H1 (cell line): Measurements from ENCODE around the gene LCE3E. TPM values are rescaled to one million over a fixed set of nuclear protein-coding genes. Genes with fewer than 3 reads are reported as not detected.

Experiments used
- CTCF ChIA-PET: fragments of 300-600 bp; sonication (Branson Sonifier 250); formaldehyde crosslinking; loops from one replicate; lab custom pipeline; 2021; ENCODE audit not compliant: partially characterized antibody; lab: Charles Lee
- POLR2A ChIA-PET: fragments of 300-600 bp; sonication (Branson Sonifier 250); formaldehyde crosslinking; loops from one replicate; lab custom pipeline; 2021; ENCODE audit warnings: inconsistent platforms; ENCODE audit not compliant: partially characterized antibody; lab: Charles Lee
- DNase-seq, 2 experiments: peaks; one replicate each; pipeline versions ENCODE4 v3.0.0 to v3.0.0-alpha.2; 2010 to 2022; ENCODE audit warnings: low spot score in 2 of 2, low read depth in 1 of 2, mixed read lengths in 1 of 2
- FAIRE-seq: peaks from 2 replicates; lab custom pipeline; 2011; peaks lifted over from hg19 to GRCh38; lab: Jason Lieb, UNC
- H2AFZ ChIP-seq: 2 replicates; pipeline ENCODE4 v1.8.1; 2012; ENCODE audit warnings: low read length, inconsistent platforms
- H2AK5ac ChIP-seq: 2 replicates; pipeline ENCODE4 v1.6.1; 2013; ENCODE audit warnings: low read depth, low read length
- H2BK120ac ChIP-seq: replicated peaks from 2 replicates; pipeline ENCODE3; 2013; ENCODE audit warnings: low read depth, low read length, inconsistent platforms
- H2BK12ac ChIP-seq: 2 replicates; pipeline ENCODE4 v1.6.1; 2013; ENCODE audit warnings: low read depth, low read length
- H2BK15ac ChIP-seq: 2 replicates; pipeline ENCODE4 v1.6.1; 2013; ENCODE audit warnings: low read length
- H2BK20ac ChIP-seq: 2 replicates; pipeline ENCODE4 v1.6.1; 2013; ENCODE audit warnings: low read length
- H2BK5ac ChIP-seq: 2 replicates; pipeline ENCODE4 v1.6.1; 2013; ENCODE audit warnings: low read depth, low read length
- H3K14ac ChIP-seq: 2 replicates; pipeline ENCODE4 v1.6.1; 2013; ENCODE audit warnings: inconsistent platforms; ENCODE audit not compliant: insufficient read length
- H3K18ac ChIP-seq: 2 replicates; pipeline ENCODE4 v1.6.1; 2013; ENCODE audit warnings: low read length; ENCODE audit errors: extremely low read depth
- H3K23ac ChIP-seq: 2 replicates; pipeline ENCODE4 v1.6.1; 2013; ENCODE audit warnings: inconsistent platforms; ENCODE audit not compliant: insufficient read length
- H3K23me2 ChIP-seq: 2 replicates; pipeline ENCODE4 v1.6.1; 2013; ENCODE audit warnings: low read depth, low read length
- H3K27ac ChIP-seq: 2 replicates; pipeline ENCODE4 v1.6.1; 2011; ENCODE audit warnings: low read depth, low read length, inconsistent platforms
- H3K27me3 ChIP-seq, 4 experiments: replicated peaks in 1 of 4; 1 replicate in 1 of 4; 2 replicates in 3 of 4; pipeline versions ENCODE4 v1.6.1 to v1.8.1; 2011 to 2013; ENCODE audit warnings: low read length in 3 of 4, mild to moderate bottlenecking in 3 of 4, inconsistent platforms in 2 of 4, mixed read lengths in 2 of 4, moderate library complexity in 1 of 4; ENCODE audit not compliant: control insufficient read depth in 3 of 4, insufficient read depth in 3 of 4; ENCODE audit errors: extremely low read depth in 1 of 4
- H3K36me3 ChIP-seq, 4 experiments: 2 replicates each; pipeline versions ENCODE4 v1.6.1 to v1.8.1; 2011 to 2013; ENCODE audit warnings: mild to moderate bottlenecking in 4 of 4, low read length in 3 of 4, moderate library complexity in 2 of 4, control low read depth in 1 of 4, inconsistent platforms in 1 of 4; ENCODE audit not compliant: insufficient read depth in 4 of 4, control insufficient read depth in 2 of 4
- H3K4ac ChIP-seq: replicated peaks from 2 replicates; pipeline ENCODE3; 2013; ENCODE audit warnings: low read length, low read depth, mixed read lengths, inconsistent platforms; ENCODE audit not compliant: insufficient read length
- H3K4me1 ChIP-seq, 4 experiments: replicated peaks in 1 of 4; 1 replicate in 1 of 4; 2 replicates in 3 of 4; pipeline versions ENCODE4 v1.6.1 to v1.8.1; 2011 to 2013; ENCODE audit warnings: low read length in 3 of 4, inconsistent platforms in 2 of 4, mixed read lengths in 1 of 4; ENCODE audit not compliant: insufficient read depth in 4 of 4, control insufficient read depth in 3 of 4
- H3K4me2 ChIP-seq, 2 experiments: 2 replicates each; pipeline versions ENCODE4 v1.6.1 to v1.8.1; 2011 to 2013; ENCODE audit warnings: low read depth in 2 of 2, low read length in 2 of 2, control low read depth in 1 of 2, inconsistent platforms in 1 of 2, mild to moderate bottlenecking in 1 of 2; ENCODE audit not compliant: insufficient read depth in 1 of 2
- H3K4me3 ChIP-seq, 4 experiments: fragments of 200-600, 300-600 bp in 1 of 4; sonication (generic), shearing (Covaris generic), sonication (Bioruptor Twin) in 1 of 4; 2 replicates each; pipeline versions ENCODE4 v1.5.1 to v1.8.1; 2011 to 2016; ENCODE audit warnings: low read length in 4 of 4, low read depth in 3 of 4, control low read depth in 2 of 4, inconsistent platforms in 2 of 4, mild to moderate bottlenecking in 2 of 4, mixed read lengths in 1 of 4, moderate library complexity in 1 of 4; ENCODE audit not compliant: insufficient read depth in 2 of 4; ENCODE audit errors: extremely low read depth in 1 of 4
- H3K56ac ChIP-seq: replicated peaks from 2 replicates; pipeline ENCODE3; 2013; ENCODE audit warnings: low read depth, mild to moderate bottlenecking, mixed read lengths, low read length, inconsistent platforms; ENCODE audit not compliant: insufficient read length
- H3K79me1 ChIP-seq: 2 replicates; pipeline ENCODE4 v1.6.1; 2013; ENCODE audit warnings: low read depth, low read length, control low read depth
- H3K79me2 ChIP-seq, 2 experiments: 2 replicates each; pipeline versions ENCODE4 v1.6.1 to v1.8.1; 2012 to 2013; ENCODE audit warnings: low read length in 2 of 2, mild to moderate bottlenecking in 2 of 2, inconsistent platforms in 1 of 2; ENCODE audit not compliant: insufficient read depth in 2 of 2, control insufficient read depth in 1 of 2
- H3K9ac ChIP-seq, 4 experiments: replicated peaks in 1 of 4; 1 replicate in 1 of 4; 2 replicates in 3 of 4; pipeline versions ENCODE4 v1.6.1 to v1.8.1; 2011 to 2013; ENCODE audit warnings: low read depth in 3 of 4, low read length in 3 of 4, control low read depth in 2 of 4, mild to moderate bottlenecking in 2 of 4, moderate library complexity in 2 of 4, inconsistent platforms in 1 of 4; ENCODE audit errors: extremely low read depth in 1 of 4
- H3K9me3 ChIP-seq, 2 experiments: 2 replicates each; pipeline versions ENCODE4 v1.6.1 to v1.8.1; 2012 to 2013; ENCODE audit warnings: mild to moderate bottlenecking in 2 of 2, moderate library complexity in 2 of 2, control low read depth in 1 of 2, inconsistent platforms in 1 of 2, low read depth in 1 of 2, low read length in 1 of 2, mixed read lengths in 1 of 2; ENCODE audit not compliant: insufficient read depth in 2 of 2
- H4K20me1 ChIP-seq, 2 experiments: replicated peaks in 1 of 2; 2 replicates each; pipeline versions ENCODE3 to v1.8.1; 2011 to 2013; ENCODE audit warnings: inconsistent platforms in 2 of 2, low read length in 2 of 2, mild to moderate bottlenecking in 1 of 2; ENCODE audit not compliant: insufficient read depth in 2 of 2, control insufficient read depth in 1 of 2
- H4K5ac ChIP-seq: 2 replicates; pipeline ENCODE4 v1.6.1; 2013; ENCODE audit warnings: low read length, low read depth, mixed read lengths, inconsistent platforms; ENCODE audit not compliant: insufficient read length
- H4K8ac ChIP-seq: 2 replicates; pipeline ENCODE4 v1.8.0; 2013; ENCODE audit warnings: mild to moderate bottlenecking, moderate library complexity, low read length, inconsistent platforms; ENCODE audit not compliant: insufficient read depth; ENCODE audit errors: extremely low read depth
- H4K91ac ChIP-seq: replicated peaks from 2 replicates; pipeline ENCODE3; 2013; ENCODE audit warnings: low read length, mixed read lengths, inconsistent platforms; ENCODE audit not compliant: insufficient read length
- ASH2L ChIP-seq: fragments of 200-600, 300-600 bp; sonication (generic); IDR thresholded peaks from one replicate; pipeline ENCODE4 v1.7.1; 2017; ENCODE audit warnings: low read length
- CBX5 ChIP-seq: fragments of 300-800, 300-1000 bp; sonication (generic); IDR thresholded peaks from 2 replicates; pipeline ENCODE4 v1.7.1; 2016; ENCODE audit warnings: antibody characterized with exemption, low read length, low read depth
- CTBP2 ChIP-seq: IDR thresholded peaks from 2 replicates; pipeline ENCODE4 v1.7.0; 2011; ENCODE audit warnings: borderline replicate concordance, mild to moderate bottlenecking, moderate library complexity, mixed read lengths, low read length; ENCODE audit not compliant: insufficient read depth, insufficient read length
- EZH2 ChIP-seq: fragments of 200-600 bp; sonication (generic); IDR thresholded peaks from 2 replicates; pipeline ENCODE4 v1.7.1; 2012; ENCODE audit warnings: low read depth, mild to moderate bottlenecking, moderate library complexity, low read length, inconsistent platforms; ENCODE audit not compliant: severe bottlenecking
- SIX5 ChIP-seq: IDR thresholded peaks from 2 replicates; pipeline ENCODE4 v1.6.1; 2011; ENCODE audit warnings: mild to moderate bottlenecking, low read depth, low read length
- TBP ChIP-seq: IDR thresholded peaks from 2 replicates; pipeline ENCODE4 v1.6.1; 2011; ENCODE audit warnings: low read depth, low read length, improper control_type of control experiment
- WGBS, 2 experiments: shearing (Covaris generic) in 1 of 2; methylation state at CpG; one replicate each; pipeline versions ENCODE4 v1.1.6 to v1.1.7; 2013 to 2015; ENCODE audit warnings: low lambda C conversion rate in 2 of 2, mixed read lengths in 2 of 2, inconsistent platforms in 1 of 2, low coverage in 1 of 2, missing lambda C conversion rate in 1 of 2; ENCODE audit not compliant: insufficient replicate concordance in 2 of 2, insufficient coverage in 1 of 2, insufficient read length in 1 of 2; ENCODE audit errors: extremely low coverage in 1 of 2, missing lambda C conversion rate in 1 of 2; 5-methylcytosine and 5-hydroxymethylcytosine counted together
- polyA plus RNA-seq, 7 experiments: library from polyadenylated mRNA; depleted of rRNA in 3 of 7; stranded (reverse) in 5 of 7; unstranded in 2 of 7; fragments of >200 nt in 5 of 7; fragments of 200-250 nt in 2 of 7; gene quantifications; 1 replicate in 5 of 7; 2 replicates in 1 of 7; 4 replicates in 1 of 7; pipeline versions ENCODE4 v1.2.1 to v1.2.3, GENCODE V29; 2011 to 2013; ENCODE audit warnings: missing spikeins in 2 of 7, mixed read lengths in 2 of 7
- total RNA-seq: library from RNA; stranded (reverse); fragmentation: NEBNext Ultra II Directional; extraction: Animal tissue kit (Norgen Biotek cat#: 25700); gene quantifications from 2 replicates; pipeline ENCODE4 v1.2.1, GENCODE V29; 2021
- TF ChIP-seq, protein P1 (sequence below): IDR thresholded peaks from 2 replicates; pipeline ENCODE4 v1.6.1; 2012; ENCODE audit warnings: low read length, inconsistent platforms

The LCE3E gene
- total and polyA plus RNA-seq, 2 of the 8 experiments (the other 6 are each of a cell fraction or from before 2014, with no cell fraction given): not detected

DNA sequence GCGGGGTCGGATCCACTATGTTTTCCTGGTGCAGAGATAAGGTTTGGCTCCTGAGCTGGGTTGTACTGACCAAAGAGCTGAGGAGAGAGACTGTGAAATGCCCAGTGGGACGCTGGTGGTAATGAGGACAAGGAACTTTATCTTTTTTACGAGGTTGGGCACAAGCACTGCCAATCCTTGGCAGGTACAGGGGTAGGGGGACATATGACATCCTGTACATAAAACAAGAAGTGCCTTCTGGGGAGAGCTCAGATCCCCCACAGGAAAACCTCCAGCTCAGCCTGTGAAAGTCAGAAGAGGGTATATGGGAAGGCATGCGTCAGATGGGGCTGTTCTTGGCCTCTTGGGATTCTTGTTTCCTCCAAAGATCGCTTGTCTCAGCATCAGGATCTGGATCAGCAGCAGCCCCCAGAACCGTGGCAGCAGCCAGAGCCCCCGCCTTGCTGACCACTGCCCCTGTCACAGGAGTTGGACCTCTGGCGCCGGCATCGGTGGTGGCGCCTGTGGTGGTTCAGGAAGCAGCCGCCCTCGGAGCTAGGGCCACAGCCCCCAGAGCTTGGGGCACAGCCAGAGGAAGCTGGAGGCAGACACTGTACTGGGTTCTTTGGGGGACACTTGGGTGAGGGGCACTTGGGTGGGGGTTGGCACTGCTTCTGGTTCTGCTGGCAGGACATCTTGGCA lies 905 bp downstream of the LCE3E start:
- Histone ChIP-seq H3K79me1 (no peaks in the 10 kb centered on the region), H2BK12ac (no peak overlapping the region), H4K8ac (no peak overlapping the region), H4K20me1 (no peaks in the 10 kb centered on the region), H3K9ac (no peak overlapping the region), H3K79me2 (no peaks in the 10 kb centered on the region), H3K56ac (no peak overlapping the region), H3K36me3 (no peaks in the 10 kb centered on the region), H2AFZ (no peak overlapping the region), H3K4ac (no peak overlapping the region), H3K23me2 (no peaks in the 10 kb centered on the region; the same call in 1 of the 2 replicates), H2BK5ac (no peak overlapping the region), H3K4me3 (no peak overlapping the region), H3K27me3 (no peaks in the 10 kb centered on the region), H2BK120ac (no peak overlapping the region), H4K5ac (no peak overlapping the region), H3K18ac (no peak overlapping the region), H2AK5ac (no peak overlapping the region), H3K27ac (no peak overlapping the region), H3K4me1 (no peaks in the 10 kb centered on the region), H4K91ac (no peak overlapping the region), H3K14ac (no peak overlapping the region), H3K4me2 (no peak overlapping the region), H2BK20ac (no peak overlapping the region), H3K23ac (no peak overlapping the region), H2BK15ac (no peak overlapping the region), H3K9me3 (peaks cover 70 to 79% of the 10 kb centered on the region in 2 experiments)
- ChIA-PET POLR2A (no interaction called here), CTCF (interaction anchor here (1.3 kb wide), 1 partner anchor 218 kb away, joined by 3 read pairs; no protein-coding TSS in a partner anchor)
- FAIRE-seq (no peak), DNase-seq (no peak)
- TF ChIP-seq CTBP2 (no peak), SIX5 (no peak), CBX5 (no peak), EZH2 (no peak), TBP (no peak), ASH2L (no peak)
- TF ChIP-seq, protein P1, sequence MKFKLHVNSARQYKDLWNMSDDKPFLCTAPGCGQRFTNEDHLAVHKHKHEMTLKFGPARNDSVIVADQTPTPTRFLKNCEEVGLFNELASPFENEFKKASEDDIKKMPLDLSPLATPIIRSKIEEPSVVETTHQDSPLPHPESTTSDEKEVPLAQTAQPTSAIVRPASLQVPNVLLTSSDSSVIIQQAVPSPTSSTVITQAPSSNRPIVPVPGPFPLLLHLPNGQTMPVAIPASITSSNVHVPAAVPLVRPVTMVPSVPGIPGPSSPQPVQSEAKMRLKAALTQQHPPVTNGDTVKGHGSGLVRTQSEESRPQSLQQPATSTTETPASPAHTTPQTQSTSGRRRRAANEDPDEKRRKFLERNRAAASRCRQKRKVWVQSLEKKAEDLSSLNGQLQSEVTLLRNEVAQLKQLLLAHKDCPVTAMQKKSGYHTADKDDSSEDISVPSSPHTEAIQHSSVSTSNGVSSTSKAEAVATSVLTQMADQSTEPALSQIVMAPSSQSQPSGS: no peak
- WGBS, 2 experiments: 74% methylated on average over 14 of the region's 14 CpGs; no CpG with 5 or more reads in 1 of the 2 experiments
